ENCODE data around the gene RGS1.

- no peak for TF ChIP-seq POLR2A (IDR thresholded peaks at IDR 0.05)
- TF ChIP-seq POLR2AphosphoS5 (IDR thresholded peaks at IDR 0.05): no peak
- no peak for TF ChIP-seq CTCF (IDR thresholded peaks at IDR 0.05)
- no peak for TF ChIP-seq EP300 (IDR thresholded peaks at IDR 0.05)
Observed at GRCh38 chr1:192629612-192630011, 54.0 kb downstream of the RGS1 start.
